Keratinocyte (primary cell): ENCODE measurements around the gene LY86. TPM values are rescaled to one million over a fixed set of nuclear protein-coding genes. Genes with fewer than 3 reads are reported as not detected.

ENCODE experiments used
- DNase-seq: peaks from one replicate; pipeline ENCODE4 v3.0.0-alpha.2; 2011; ENCODE audit warnings: low read depth, missing footprints, low spot score
- FAIRE-seq: peaks from 2 replicates; lab custom pipeline; 2011; peaks lifted over from hg19 to GRCh38; lab: Jason Lieb, UNC
- H2AFZ ChIP-seq: 2 replicates; pipeline ENCODE4 v1.6.0; 2012; ENCODE audit warnings: low read length, control low read depth, inconsistent platforms; ENCODE audit not compliant: control insufficient read depth
- H3K27ac ChIP-seq: 2 replicates; pipeline ENCODE4 v1.5.1; 2011; ENCODE audit warnings: low read length; ENCODE audit not compliant: control insufficient read depth, insufficient read depth
- H3K27me3 ChIP-seq: 3 replicates; pipeline ENCODE4 v1.6.0; 2011; ENCODE audit warnings: low read length; ENCODE audit not compliant: control insufficient read depth, insufficient read depth; ENCODE audit errors: extremely low read depth
- H3K36me3 ChIP-seq, 2 experiments: 2 replicates in 1 of 2; 3 replicates in 1 of 2; pipeline ENCODE4 v1.5.1; 2011; ENCODE audit warnings: low read length in 2 of 2, mild to moderate bottlenecking in 1 of 2; ENCODE audit not compliant: control insufficient read depth in 2 of 2, insufficient read depth in 2 of 2; ENCODE audit errors: extremely low read depth in 1 of 2
- H3K4me1 ChIP-seq: 3 replicates; pipeline ENCODE4 v1.5.1; 2011; ENCODE audit warnings: low read length; ENCODE audit not compliant: control insufficient read depth, insufficient read depth; ENCODE audit errors: extremely low read depth
- H3K4me2 ChIP-seq: 3 replicates; pipeline ENCODE4 v1.6.0; 2011; ENCODE audit warnings: low read depth, low read length; ENCODE audit not compliant: control insufficient read depth, insufficient read depth; ENCODE audit errors: extremely low read depth
- H3K4me3 ChIP-seq, 3 experiments: fragments of 200-600 bp in 1 of 3; sonication (generic) in 1 of 3; 2 replicates in 2 of 3; 3 replicates in 1 of 3; pipeline ENCODE4 v1.5.1; 2011 to 2016; ENCODE audit warnings: low read length in 3 of 3, mild to moderate bottlenecking in 3 of 3, control low read depth in 2 of 3, inconsistent platforms in 1 of 3, low read depth in 1 of 3, mixed read lengths in 1 of 3, mixed run types in 1 of 3, moderate library complexity in 1 of 3; ENCODE audit not compliant: control insufficient read depth in 2 of 3, insufficient read depth in 2 of 3; ENCODE audit errors: extremely low read depth in 1 of 3
- H3K79me2 ChIP-seq: 2 replicates; pipeline ENCODE4 v1.6.0; 2012; ENCODE audit warnings: low read length; ENCODE audit not compliant: control insufficient read depth, insufficient read depth
- H3K9ac ChIP-seq: 3 replicates; pipeline ENCODE4 v1.6.0; 2011; ENCODE audit warnings: low read length; ENCODE audit not compliant: control insufficient read depth, insufficient read depth; ENCODE audit errors: extremely low read depth
- H3K9me1 ChIP-seq: 3 replicates; pipeline ENCODE4 v1.6.0; 2011; ENCODE audit warnings: low read length; ENCODE audit not compliant: control insufficient read depth, insufficient read depth; ENCODE audit errors: extremely low read depth
- H3K9me3 ChIP-seq: 2 replicates; pipeline ENCODE4 v1.5.1; 2012; ENCODE audit warnings: low read depth, low read length; ENCODE audit not compliant: control insufficient read depth
- H4K20me1 ChIP-seq: 3 replicates; pipeline ENCODE4 v1.6.0; 2011; ENCODE audit warnings: low read length; ENCODE audit not compliant: control insufficient read depth, insufficient read depth; ENCODE audit errors: extremely low read depth
- CTCF ChIP-seq, 3 experiments: IDR thresholded peaks in 1 of 3; conservative IDR thresholded peaks in 1 of 3; optimal IDR thresholded peaks in 1 of 3; 2 replicates in 2 of 3; 3 replicates in 1 of 3; pipeline versions ENCODE3 to v1.5.1; 2011; ENCODE audit warnings: low read length in 3 of 3, mild to moderate bottlenecking in 3 of 3, moderate library complexity in 2 of 3, control low read depth in 1 of 3, inconsistent platforms in 1 of 3; ENCODE audit not compliant: insufficient read depth in 2 of 3; ENCODE audit errors: extremely low read depth in 1 of 3
- EZH2 ChIP-seq: IDR thresholded peaks from one replicate; pipeline ENCODE4 v1.6.1; 2012; ENCODE audit warnings: inconsistent platforms, mild to moderate bottlenecking, low read length, moderate library complexity
- dilution Hi-C: fragments of 300-500 bp; cut with MboI; formaldehyde crosslinking; loops from one replicate; pipeline ENCODE4 v1.7.0; 2020; ENCODE audit warnings: low sequenced_read_pairs; ENCODE audit not compliant: extremely low pct_ligation_motif_present
- polyA plus RNA-seq, 5 experiments: library from polyadenylated mRNA; depleted of rRNA in 3 of 5; stranded (reverse) in 3 of 5; stranded (forward) in 1 of 5; unstranded in 1 of 5; fragments of >200 nt; gene quantifications; 1 replicate in 1 of 5; 2 replicates in 3 of 5; 3 replicates in 1 of 5; pipeline versions ENCODE4 v1.2.1 to v1.2.3, GENCODE V29; 2011 to 2012; ENCODE audit warnings: missing spikeins in 2 of 5, low read depth in 1 of 5, low replicate concordance in 1 of 5

LY86 gene
- polyA plus RNA-seq, 1 donor (not counting 4 experiments of a cell fraction or from before 2014, with no cell fraction given), result not detected

GRCh38 chr6:6703699-6704098 lies 115.2 kb downstream of the LY86 start:
- Histone ChIP-seq H3K4me2 (no peak overlapping the region), H3K9me1 (peaks cover 3% of the 10 kb centered on the region), H3K79me2 (no peaks in the 10 kb centered on the region), H2AFZ (no peak overlapping the region), H4K20me1 (no peaks in the 10 kb centered on the region), H3K27me3 (no peaks in the 10 kb centered on the region), H3K4me1 (peaks cover 44% of the 10 kb centered on the region), H3K27ac (no peak overlapping the region), H3K4me3 (no peak overlapping the region), H3K9me3 (no peaks in the 10 kb centered on the region), H3K36me3 (no peaks in the 10 kb centered on the region), H3K9ac (no peak overlapping the region)
- dilution Hi-C loops, result no loop called here
- FAIRE-seq, result no peak
- no peak for DNase-seq
- TF ChIP-seq CTCF (optimal IDR thresholded peaks at IDR 0.05 in 1 of 3, IDR thresholded peaks at IDR 0.05 in 1 of 3, conservative IDR thresholded peaks at IDR 0.05 in 1 of 3; ENCODE audit: extremely low read depth in 1 of 3, insufficient read depth in 2 of 3, low read length in 3 of 3) (no peak), EZH2 (no peak)
